MG63 (cell line): ENCODE data around the gene ANTXRL. TPM values are rescaled to one million over a fixed set of nuclear protein-coding genes. Genes with fewer than 3 reads are reported as not detected.
A peak's percentile ranks its signal among the peaks of the same experiment; 100 is the strongest.
"Not testable (repeated sequence)": the region's sequence is repeated elsewhere in the genome, so short reads cannot be mapped to it uniquely, and the experiment has no call there.

ENCODE experiments used
- DNase-seq: peaks from one replicate; pipeline ENCODE4 v3.0.0-alpha.2; 2020
- H3K27me3 ChIP-seq: fragments of 250-450 bp; sonication (Bioruptor Pico); 2 replicates; pipeline ENCODE4 v1.5.1; 2020; ENCODE audit warnings: mild to moderate bottlenecking, moderate library complexity
- H3K36me3 ChIP-seq: fragments of 250-450 bp; sonication (Bioruptor Pico); 2 replicates; pipeline ENCODE4 v1.5.1; 2020; ENCODE audit warnings: mild to moderate bottlenecking, moderate library complexity
- H3K4me3 ChIP-seq: fragments of 250-450 bp; sonication (Bioruptor Pico); 2 replicates; pipeline ENCODE4 v1.5.1; 2020; ENCODE audit warnings: mild to moderate bottlenecking, moderate library complexity
- H3K9me3 ChIP-seq: fragments of 250-450 bp; sonication (Bioruptor Pico); 2 replicates; pipeline ENCODE4 v1.5.1; 2020; ENCODE audit warnings: mild to moderate bottlenecking, moderate library complexity
- total RNA-seq: library from RNA; depleted of rRNA; stranded (reverse); fragments of >200 nt; shearing (Covaris generic); gene quantifications from 2 replicates; pipeline ENCODE4 v1.2.3, GENCODE V29; 2014; ENCODE audit warnings: low replicate concordance

Gene ANTXRL
- total RNA-seq, 1 experiment from 2014 or later = not detected

DNA sequence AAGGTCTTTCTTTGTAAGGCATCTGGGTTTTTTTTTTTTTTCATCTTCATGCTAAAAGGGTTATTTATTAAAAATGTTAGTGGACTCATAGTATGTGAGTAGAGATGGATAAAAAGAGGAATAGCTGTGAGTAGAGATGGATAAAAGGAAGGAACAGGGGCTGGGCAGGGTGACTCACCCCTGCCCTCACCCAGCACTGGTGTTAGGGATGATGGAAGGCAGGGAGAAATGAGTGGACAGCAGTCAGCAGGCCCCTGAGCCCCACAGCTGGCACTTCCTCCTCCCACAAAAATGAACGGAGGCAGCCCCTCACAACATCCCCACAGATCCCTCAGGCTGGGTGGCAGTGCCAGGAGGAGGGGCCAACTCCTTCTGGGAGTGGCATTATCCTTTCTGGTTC is 39.3 kb downstream of the ANTXRL start:
- no peaks in the 10 kb centered on the region for H3K27me3 ChIP-seq
- H3K36me3 ChIP-seq = no peaks in the 10 kb centered on the region
- no peak for DNase-seq
- H3K9me3 ChIP-seq = no peaks in the 10 kb centered on the region
- H3K4me3 ChIP-seq = no peak overlapping the region

DNA sequence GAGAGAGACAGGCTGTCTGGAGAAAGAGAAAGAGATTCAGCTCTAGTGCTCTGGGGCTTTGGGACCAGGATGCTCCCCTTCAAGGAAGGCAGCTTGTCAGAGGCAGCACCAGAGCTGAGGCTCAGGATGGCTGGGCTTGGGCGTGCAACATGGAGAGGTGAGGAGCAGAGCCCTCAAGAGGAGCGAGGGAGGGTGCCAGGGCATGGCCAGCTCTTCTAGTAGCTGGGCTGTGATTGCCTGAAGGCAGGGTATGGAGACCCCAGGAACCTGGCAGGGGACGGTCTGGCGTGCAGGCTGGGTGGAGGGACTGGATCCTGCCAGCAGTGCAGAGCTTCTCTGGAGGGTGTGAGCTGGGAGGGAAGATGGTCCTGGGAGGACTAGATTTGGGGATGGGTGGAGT is 40.2 kb downstream of the ANTXRL start:
- DNase-seq = no peak
- H3K27me3 ChIP-seq = no peaks in the 10 kb centered on the region

DNA sequence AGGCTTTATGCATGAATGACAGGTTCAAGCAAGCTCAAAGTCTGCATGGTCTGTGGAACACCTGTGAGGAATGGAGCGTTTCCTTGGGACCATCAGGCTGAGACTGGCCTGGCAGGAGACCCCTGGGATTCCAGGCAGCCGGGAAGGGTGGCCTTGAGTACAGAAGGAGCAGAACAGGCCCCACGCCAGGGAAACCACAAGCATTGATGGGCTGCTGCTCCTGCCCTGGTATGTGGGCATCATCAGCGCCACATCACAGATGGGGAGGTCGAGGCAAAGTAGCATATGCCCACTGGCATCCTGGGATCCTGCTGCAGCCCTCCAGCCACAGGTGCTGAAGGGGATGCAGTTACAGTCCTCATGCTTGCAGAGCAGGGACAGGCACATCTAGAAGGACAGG is 40.9 kb downstream of the ANTXRL start:
- Histone ChIP-seq H3K36me3 (no peaks in the 10 kb centered on the region), H3K4me3 (no peak overlapping the region), H3K27me3 (no peaks in the 10 kb centered on the region), H3K9me3 (no peaks in the 10 kb centered on the region)
- no peak for DNase-seq

More for the DNA sequence above, 40.2 kb downstream of the ANTXRL start:
- Histone ChIP-seq H3K4me3 (no peak overlapping the region), H3K9me3 (no peaks in the 10 kb centered on the region), H3K36me3 (no peaks in the 10 kb centered on the region)

DNA sequence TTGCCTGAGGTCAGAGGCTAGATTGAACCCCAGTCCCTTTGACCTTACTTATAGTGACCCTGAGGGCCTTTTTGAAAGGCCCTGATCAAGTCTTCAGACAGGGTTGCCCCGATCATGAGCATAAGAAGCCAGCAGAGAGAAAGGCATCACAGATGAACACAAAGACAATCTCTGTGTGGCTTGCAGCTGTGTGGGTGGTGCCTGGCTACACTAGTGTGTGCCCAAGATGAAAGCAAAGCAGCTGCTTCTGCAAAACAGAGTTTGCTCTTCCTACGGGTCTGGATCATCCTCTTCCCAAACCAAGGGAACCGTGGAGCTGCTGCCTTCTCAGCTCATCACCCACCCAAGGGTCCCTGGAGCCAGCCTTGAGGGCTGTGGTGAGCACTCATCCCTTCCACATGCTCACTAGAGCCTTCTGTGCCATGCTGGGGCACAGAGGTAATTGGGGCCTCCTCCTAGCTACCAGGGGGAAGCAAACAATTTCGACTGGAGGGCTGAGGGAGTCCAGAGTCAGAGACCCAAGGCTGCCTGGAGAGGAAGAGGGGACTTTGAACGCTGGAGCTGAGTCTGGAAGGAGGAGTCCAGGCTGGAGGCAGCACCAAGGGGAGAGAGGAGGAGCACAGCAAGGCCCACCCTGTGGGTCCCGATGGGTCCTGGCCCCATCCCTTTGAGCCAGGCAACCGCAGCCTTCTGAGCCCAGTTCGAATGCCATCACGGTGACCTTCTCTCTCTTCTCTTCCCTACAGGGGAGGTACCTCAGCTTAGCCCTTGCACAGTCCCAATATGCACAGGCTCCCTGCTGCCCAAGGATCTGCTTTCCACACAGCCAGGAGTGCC is 42.3 kb downstream of the ANTXRL start:
- Histone ChIP-seq H3K4me3 (no peak overlapping the region), H3K36me3 (no peaks in the 10 kb centered on the region), H3K27me3 (no peaks in the 10 kb centered on the region), H3K9me3 (no peaks in the 10 kb centered on the region)
- no peak for DNase-seq

DNA sequence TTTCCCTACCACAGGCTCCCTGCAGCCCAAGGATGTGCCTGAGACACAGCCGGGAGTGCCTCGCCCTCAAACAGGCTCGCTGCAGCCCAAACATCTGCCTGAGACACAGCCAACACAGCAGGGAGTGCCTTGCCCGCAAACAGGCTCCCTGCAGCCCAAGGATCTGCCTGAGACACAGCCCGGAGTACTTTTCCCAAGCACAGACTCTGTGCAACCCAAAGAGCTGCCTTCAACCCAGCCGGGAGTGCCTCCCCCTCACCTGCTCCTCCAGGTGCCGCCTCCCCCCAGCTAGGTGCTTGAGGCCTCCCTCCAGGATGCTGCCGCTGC is 42.9 kb downstream of the ANTXRL start:
- Histone ChIP-seq H3K4me3 (no peak overlapping the region), H3K27me3 (no peaks in the 10 kb centered on the region), H3K9me3 (no peaks in the 10 kb centered on the region), H3K36me3 (no peaks in the 10 kb centered on the region)
- peak; percentile 56 for DNase-seq

DNA sequence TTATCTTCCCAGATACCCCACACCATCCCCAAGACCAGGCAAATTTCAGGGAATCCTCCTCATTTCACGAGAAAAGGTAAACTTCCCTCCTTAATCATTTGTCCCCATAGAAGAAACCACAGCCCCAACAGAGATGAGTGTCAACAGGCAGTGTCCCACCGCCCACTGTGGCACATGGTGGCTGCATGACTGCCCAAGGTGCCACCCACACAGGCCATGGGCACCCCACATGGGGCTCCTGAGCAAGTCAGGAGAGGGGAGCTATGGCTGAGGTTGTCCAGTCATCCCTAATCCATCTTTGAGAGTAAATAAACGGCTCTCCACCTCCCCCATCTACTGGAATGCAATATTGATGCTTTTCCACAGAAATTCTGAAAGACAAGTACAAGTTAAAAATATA is 44.1 kb downstream of the ANTXRL start:
- DNase-seq = no peak
- Histone ChIP-seq H3K4me3 (no peak overlapping the region), H3K27me3 (no peaks in the 10 kb centered on the region), H3K36me3 (no peaks in the 10 kb centered on the region), H3K9me3 (no peaks in the 10 kb centered on the region)

DNA sequence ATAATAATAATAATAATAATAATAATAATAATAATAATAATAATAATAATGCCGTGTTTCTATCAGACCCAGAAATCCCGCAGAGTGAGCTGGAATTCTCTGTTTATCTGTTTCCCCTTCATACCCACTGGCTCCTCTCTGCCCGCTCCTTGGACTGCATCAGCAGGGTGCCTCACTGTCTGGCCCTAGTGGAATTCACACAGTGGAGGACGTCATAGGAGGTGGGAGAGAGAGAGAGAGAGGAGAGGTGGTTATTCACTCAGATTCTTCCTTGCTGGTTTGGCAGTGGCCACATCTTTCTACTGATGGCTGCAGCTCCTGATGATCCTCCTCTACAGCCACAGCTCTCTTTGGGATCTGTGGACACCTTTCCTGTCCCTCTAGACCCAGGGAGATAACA is 78.7 kb downstream of the ANTXRL start:
- peak; percentile 89 for DNase-seq
- not testable (repeated sequence) for H3K4me3 ChIP-seq, H3K9me3 ChIP-seq, H3K36me3 ChIP-seq, H3K27me3 ChIP-seq

DNA sequence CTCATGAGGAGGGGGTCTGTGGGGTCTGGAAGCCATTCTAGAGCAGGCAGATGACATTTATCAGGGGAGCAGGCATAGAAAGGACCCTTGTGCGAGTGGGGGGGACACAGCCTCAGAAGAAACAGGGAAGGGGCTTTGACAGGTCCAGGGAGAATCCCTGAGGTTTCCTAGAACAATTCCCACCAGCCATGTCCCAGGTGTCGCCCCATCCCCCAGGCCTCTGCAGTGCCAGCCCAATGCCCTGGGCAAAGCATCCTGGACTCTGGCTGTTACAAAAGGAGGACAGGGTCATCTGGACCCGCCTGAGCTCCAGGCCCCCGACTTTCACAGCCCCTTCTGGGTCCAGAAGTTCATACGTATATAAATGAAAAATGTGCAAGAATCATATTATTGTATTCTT is 80.4 kb downstream of the ANTXRL start:
- DNase-seq, H3K4me3 ChIP-seq, H3K36me3 ChIP-seq, H3K9me3 ChIP-seq, H3K27me3 ChIP-seq: not testable (repeated sequence)

DNA sequence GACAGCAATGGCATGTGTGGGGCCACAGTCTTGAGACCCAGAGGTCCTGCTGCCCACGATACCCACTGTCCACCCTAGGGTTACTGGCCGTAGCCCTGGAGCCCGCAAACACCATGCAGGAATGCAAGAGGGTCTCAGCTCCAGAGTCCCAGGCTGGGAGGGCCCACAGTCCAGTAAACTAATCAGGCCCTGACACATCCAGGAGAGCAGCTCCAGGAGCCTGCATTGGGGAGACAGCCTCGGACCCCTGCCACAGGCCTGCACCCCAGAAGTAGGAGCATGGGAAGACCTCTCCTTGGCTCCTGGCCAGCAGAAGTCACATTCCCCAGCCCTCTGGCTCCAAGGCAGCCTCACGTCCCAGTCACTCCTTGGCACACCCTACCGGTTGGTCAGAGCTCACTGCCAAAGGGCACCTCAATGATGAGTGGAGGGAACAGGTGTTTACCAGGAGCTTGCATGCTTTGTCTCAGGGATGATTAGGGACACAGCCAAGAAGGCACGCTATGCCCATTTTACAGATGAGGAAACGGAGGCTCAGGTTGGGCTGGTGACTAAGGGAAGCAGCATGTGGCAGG is 81.0 kb downstream of the ANTXRL start:
- DNase-seq = peak; percentile 25
- H3K9me3 ChIP-seq, H3K27me3 ChIP-seq, H3K4me3 ChIP-seq, H3K36me3 ChIP-seq: not testable (repeated sequence)

DNA sequence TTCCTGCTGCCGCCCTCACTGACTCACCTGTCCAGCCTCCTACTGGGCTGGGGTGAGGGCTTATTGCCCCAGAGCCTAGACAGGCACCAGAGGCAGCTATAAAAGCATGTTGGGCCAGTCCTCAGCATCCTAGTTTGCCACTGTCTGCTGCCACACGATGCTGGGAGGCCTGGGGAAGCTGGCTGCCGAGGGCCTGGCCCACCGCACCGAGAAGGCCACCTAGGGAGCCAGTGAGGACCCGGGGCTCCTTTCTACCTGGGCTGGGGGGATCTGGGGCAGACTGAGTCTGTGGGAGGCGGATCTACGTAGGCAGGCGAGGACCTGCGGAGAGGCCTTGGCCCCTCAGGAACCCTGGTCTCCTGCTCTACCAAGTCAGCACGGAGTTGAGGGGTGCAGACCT is 82.2 kb downstream of the ANTXRL start:
- not testable (repeated sequence) for H3K4me3 ChIP-seq, DNase-seq, H3K27me3 ChIP-seq, H3K9me3 ChIP-seq, H3K36me3 ChIP-seq

DNA sequence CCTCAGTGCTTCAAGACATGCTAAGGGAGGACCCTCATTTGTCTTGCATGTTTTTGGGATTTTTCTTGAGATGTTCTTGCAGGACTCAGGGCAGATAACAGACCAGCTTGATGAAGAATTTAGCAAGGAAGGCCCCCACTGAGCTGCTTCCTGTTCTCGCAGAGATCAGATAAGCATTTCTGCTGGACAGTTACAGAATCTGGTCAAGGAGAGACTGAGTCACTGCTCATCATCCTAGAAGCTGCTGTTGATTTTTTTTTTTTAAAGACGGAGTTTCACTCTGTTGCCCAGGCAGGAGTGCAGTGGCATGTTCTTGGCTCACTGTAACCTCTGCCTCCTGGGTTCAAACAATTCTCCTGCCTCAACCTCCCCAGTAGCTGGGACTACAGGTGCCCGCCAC is 87.6 kb downstream of the ANTXRL start:
- H3K9me3 ChIP-seq, DNase-seq, H3K4me3 ChIP-seq, H3K27me3 ChIP-seq, H3K36me3 ChIP-seq: not testable (repeated sequence)

DNA sequence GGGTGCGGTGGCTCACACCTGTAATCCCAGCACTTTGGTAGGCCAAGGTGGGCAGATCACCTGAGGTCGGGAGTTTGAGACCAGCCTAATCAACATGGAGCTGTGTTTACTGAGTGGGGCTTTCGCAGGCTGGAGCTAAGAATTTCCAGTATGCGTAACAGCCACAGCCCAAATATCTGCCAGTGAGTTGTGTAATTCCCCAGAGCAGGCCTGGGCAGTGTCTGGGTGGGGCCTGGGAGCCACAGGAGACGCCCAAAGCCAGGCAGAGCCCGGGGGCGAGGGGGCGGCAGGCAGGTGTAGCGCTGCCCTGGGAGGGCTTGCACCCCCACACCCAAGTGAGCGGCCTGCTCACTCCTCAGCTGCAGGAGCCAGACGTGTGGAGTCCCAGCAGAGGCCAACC is 88.6 kb downstream of the ANTXRL start, which contains the start of gene ANXA8L1:
ANXA8L1 (plus strand) TSS at position 371 of the 400 bp plus-strand sequence. CDS start 76 bp downstream, outside the sequence.
- not testable (repeated sequence) for H3K9me3 ChIP-seq, H3K27me3 ChIP-seq, H3K36me3 ChIP-seq, H3K4me3 ChIP-seq, DNase-seq

DNA sequence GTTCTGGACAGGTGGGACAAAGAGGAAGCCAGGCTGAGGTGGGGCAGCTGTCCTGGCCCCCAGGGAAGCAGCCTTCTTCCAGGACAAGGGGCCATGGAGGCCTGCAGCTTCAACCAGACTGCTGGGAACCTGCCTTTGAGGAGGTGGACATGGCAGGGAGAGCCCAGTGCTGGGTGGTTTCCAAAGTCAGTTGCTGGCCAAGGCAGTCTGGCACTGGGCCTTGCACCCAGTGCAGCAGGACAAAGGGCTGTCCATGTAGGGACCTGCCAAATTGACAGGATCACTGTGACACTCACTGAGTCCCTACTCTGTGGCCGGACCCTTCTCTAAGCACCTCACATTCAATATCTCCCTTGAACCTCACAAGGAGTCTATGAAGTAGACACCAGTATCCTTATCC is 90.2 kb downstream of the ANTXRL start:
- H3K9me3 ChIP-seq, DNase-seq, H3K4me3 ChIP-seq, H3K27me3 ChIP-seq, H3K36me3 ChIP-seq: not testable (repeated sequence)

DNA sequence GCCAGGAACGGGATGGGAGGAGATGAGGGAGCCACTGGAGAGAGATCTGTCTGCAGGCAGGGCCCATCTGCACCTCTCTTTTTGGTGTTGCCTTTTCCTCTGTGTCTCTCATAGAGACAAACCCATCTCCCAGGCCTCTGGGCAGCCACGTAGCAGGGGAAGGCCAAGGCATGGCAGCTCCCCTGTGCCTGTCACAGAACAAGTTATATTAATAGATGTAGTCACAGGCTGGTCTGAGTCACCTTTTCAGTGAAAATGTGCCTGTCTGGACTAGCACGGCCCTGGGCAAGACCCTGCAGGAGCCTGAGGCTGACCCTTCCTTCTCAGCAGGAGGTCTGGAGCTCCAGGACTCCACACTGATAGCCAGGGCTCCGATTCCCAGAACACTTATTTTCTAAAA is 90.9 kb downstream of the ANTXRL start:
- H3K4me3 ChIP-seq, H3K9me3 ChIP-seq, H3K36me3 ChIP-seq, H3K27me3 ChIP-seq: not testable (repeated sequence)
- DNase-seq = peak; percentile 32

DNA sequence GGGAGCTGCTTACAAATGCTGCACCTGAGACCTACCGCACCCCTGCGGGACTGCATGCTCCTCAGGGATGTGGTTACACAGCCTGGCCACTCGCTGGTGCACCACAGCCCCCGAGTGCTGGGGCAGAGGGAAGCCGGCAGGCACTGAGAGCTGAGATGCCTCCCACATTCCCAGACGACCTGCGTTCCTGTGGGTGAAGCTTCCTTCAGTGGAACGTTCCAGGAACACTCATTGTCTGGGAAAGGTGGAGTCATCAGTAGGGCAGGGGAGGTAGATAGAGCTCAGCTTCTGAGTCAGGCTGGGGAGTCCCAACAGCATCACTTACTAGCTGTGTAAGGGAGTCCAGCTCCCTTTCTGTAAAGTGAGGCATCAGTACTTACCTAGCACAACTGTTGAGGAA is 91.3 kb downstream of the ANTXRL start:
- H3K4me3 ChIP-seq, H3K27me3 ChIP-seq, DNase-seq, H3K36me3 ChIP-seq, H3K9me3 ChIP-seq: not testable (repeated sequence)

DNA sequence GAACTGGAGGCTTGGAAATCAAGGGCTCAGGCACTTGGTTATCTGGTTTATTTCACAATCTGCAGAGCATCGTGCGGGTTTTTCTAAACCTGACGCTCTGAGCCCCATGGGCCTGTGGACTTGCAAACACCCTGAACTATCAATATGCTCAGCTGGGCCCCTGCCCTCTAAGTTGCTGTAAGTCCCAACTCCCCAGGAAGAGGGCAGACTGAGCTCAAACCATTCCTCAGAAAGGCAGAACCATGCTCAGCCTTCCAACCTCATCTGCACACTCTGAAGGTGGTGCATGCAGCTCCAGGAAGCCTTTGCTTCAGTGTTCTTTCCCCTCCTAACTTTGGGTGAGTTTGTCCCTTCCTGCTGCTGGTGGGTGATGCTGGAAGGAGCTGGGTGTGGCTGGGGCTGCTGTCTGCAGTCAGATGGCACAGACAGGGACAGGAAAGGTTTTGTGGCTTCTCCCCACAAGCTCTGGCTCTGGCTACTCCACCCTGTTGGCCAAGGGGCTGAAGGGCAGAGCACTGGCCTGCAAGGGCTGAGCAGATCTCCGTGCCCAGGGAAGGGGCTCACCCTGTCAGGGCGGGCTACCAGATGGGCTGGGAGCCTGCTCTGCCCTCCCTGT is 92.5 kb downstream of the ANTXRL start:
- H3K36me3 ChIP-seq, DNase-seq, H3K9me3 ChIP-seq, H3K4me3 ChIP-seq, H3K27me3 ChIP-seq: not testable (repeated sequence)
